MV-4-11 (cell line): Measurements from ENCODE around the gene CCNF.

Experiments
- DNase-seq: peaks from one replicate; lab custom pipeline; 2025; lab: John Stamatoyannopoulos, UW

Gene CCNF

DNA sequence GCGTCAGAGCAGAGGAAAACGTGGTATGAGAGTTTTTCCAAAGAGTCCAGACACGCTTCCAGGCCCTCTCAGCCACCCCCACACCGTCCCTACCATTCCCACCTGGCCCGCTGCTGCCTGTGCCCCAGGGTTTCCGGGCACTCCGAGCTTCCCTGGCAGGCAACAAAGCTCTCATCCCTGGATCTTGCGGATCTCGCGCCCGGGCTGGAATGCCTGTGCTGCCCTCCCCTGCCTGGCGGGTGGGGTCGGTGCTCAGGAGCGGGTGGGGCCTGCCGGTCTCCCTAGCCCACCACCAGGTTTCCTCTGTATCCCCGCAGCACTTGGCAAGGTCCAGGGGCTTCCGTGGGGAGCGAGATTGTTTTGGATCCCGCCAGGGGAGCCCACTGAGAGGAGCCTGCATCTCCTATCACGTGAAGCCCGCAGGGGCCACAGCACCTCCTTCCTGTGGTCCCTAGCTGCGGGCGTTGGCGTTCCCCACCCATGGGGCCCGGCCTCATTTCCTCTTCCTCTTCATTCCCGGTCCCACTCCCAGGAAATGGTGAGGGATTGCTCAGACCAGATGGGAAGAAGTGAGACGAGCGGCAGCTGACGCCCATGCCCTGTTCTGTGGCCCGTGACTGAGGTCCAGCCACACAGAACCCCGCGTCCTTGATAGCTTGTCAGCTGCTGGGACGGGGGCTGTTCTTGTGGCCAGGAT, 56.7 kb downstream of the CCNF start:
- no peak for DNase-seq

GRCh38 chr16:2486645-2487516, 57.6 kb downstream of the CCNF start:
- no peak for DNase-seq

DNA sequence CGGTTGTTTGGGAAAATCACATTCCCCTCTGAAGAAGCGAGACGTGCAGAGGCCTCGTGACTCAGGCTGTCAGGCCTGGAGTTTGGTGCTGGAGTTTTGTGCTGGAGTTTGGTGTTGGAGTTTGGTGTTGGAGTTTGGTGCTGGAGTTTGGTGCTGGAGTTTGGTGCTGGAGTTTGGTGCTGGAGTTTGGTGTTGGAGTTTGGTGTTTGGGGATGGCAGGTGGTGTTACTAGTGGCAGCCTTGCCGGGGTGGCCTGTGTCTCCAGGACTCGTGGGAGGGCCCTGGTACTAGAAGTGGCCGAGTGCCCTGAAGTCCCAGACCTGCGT, 58.2 kb downstream of the CCNF start:
- DNase-seq, result no peak

GRCh38 chr16:2487903-2488531, 58.8 kb downstream of the CCNF start:
- DNase-seq, result peak; percentile 82

DNA sequence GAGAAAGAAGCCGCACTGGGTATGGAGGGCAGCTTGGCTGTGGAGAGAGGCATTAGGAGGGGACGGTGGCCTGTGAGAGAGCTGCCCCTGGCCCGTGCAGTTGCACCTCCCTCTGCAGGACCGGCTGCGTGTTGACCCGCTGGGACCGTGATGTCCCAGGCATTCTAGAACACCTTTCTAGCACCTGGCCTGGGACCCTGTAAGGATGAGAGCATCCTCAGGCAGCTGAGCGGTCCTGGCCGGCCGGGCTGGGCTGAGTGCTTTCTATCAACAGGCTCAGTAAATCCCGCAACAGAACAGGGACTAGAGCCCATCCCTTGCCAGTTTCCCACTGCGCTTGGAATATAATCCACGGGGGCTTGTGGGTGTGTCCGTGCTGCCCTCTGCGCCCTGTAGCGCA, 60.3 kb downstream of the CCNF start:
- no peak for DNase-seq

GRCh38 chr16:2490190-2491105, 61.2 kb downstream of the CCNF start:
- DNase-seq, result no peak

GRCh38 chr16:2492292-2492691, 63.0 kb downstream of the CCNF start:
- DNase-seq, result no peak

GRCh38 chr16:2493605-2494004, 64.4 kb downstream of the CCNF start:
- no peak for DNase-seq

DNA sequence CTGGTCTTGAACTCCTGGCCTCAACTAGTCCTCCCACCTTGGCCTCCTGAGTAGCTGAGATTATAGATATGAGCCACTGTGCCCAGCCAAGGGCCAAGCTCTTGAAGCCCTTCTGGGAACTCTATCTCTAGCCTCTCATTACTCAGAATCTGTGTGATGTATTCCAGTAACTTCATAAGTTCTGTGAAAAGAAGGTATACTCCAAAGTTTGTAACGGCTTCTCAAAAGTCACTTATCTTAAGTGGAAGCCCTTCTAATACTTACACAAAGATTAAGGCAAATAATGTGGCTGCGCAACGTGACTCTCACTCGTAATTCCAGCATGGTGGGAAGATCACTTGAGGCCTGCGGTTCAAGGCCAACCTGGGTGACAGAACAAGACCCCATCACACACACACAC, 65.4 kb downstream of the CCNF start:
- no peak for DNase-seq

GRCh38 chr16:2495041-2495440, 65.8 kb downstream of the CCNF start:
- no peak for DNase-seq

GRCh38 chr16:2496223-2497115, 67.2 kb downstream of the CCNF start:
- no peak for DNase-seq

DNA sequence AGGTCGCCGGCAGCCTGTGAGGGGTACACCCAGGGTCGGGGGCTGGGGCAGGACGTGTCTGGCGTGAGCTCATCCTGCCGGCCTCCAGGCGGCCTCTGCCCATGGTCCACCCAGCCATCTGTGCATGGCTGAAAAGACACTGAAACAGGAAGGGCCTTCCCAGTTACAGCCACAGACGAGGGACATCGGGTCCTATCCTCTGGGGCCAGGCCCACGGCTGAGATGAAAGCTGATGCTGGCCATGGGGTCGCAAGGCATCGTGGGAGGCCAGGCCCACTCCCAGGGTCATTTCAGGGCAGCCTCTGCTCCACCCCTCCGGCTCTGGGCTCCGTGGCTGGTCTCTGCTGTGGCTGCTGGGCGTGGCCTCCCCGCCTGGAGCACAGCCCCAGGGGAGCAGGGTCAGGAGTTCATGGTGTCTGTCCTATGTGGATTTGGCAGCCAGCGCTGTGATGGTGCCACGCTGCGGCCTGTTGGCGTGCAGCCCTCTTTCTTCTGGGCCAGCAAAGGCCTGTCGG, 67.9 kb downstream of the CCNF start:
- DNase-seq, result no peak

GRCh38 chr16:2497695-2498484, 68.6 kb downstream of the CCNF start:
- DNase-seq, result no peak

DNA sequence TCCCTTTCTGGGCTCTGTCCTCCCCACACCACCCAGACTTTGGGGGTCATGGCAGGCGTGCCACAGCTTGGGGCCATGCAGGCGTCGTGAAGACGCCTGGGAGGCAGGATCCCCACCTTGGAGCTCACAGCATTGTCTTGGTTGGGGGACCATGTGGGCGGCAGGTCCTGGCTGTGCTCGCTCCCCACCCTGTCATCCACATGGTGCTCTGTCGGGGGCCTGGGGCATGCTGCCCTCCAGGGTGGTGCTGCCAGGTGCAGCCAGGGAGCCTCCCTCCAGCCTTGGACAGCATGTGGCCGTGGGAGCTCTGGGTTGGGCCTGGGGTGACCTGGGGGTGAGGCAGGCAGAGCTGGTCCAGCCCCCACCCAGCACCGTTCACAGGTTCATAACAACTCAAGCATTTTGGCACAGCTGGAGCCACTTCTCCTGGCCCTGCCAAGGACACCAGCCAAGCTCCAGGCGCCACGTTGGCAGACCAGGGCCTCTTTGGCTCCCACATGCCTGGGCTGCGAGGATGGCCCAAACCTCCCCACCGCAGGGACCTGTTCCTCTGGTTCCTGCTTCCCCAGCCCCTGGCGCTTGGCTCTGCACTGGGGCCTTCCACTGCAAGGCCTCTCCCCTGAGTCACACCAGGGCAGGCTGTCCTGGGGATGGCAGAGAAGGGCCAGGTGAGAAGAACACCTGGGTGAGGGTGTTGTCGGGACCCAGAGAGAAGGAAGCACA, 69.4 kb downstream of the CCNF start:
- no peak for DNase-seq

GRCh38 chr16:2499454-2499853, 70.2 kb downstream of the CCNF start:
- DNase-seq, result no peak

GRCh38 chr16:2499890-2500429, 70.7 kb downstream of the CCNF start:
- DNase-seq, result no peak

- DNase-seq, result no peak
These were observed 71.2 kb downstream of the CCNF start for GRCh38 chr16:2500430-2500917.

DNA sequence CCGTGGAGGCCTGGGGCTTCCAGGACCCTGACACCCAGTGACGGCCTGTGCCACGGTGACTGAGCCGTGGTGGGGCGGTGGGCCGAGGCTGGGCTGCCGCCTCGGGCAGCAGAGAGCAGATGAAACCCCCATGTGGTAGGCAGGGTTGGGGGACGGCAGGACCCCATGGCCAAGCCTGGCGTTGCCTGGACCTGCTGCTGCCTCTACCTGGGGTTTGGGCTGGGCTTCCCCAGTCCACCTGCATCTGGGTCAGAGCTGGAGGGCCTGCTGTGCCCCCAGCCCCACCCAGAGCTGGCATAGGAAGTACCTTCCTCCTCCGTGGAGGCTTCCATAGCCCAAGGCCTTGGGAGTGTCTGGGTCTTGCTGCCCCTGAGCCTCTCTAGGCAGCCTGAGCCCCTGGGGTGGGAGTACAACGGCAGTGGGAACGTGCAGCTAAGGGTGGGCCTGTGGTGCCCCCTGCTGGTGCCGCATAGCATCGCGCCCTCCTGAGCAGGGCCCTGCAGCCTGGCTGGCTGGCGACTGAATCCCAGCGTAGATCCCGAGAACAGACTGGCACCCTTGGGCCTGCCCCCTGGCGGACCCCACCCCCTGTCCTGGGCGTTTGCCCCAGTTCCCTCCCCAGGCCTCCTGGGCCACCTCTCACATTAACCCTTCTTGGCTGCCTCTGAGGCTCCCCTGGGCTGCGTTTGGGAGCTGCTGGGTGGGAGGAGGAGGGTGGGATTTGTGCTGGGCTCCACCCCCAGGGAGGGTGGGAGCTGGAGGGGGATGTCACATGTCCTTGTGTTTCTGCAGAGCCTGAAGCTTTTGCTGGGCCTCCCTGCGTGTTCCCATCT, 71.9 kb downstream of the CCNF start:
- peak; percentile 53 for DNase-seq
